NB4 (cell line): ENCODE measurements around the gene FMN2.

Source experiments
- CTCF ChIP-seq: IDR thresholded peaks from one replicate; pipeline ENCODE4 v1.5.1; 2012; ENCODE audit warnings: low read depth, low read length
- MAX ChIP-seq: IDR thresholded peaks from 2 replicates; pipeline ENCODE4 v1.6.1; 2011; ENCODE audit warnings: low read depth, low read length
- POLR2A ChIP-seq: IDR thresholded peaks from 2 replicates; pipeline ENCODE4 v1.6.1; 2011; ENCODE audit warnings: mild to moderate bottlenecking; ENCODE audit not compliant: insufficient read length; ENCODE audit errors: extremely low read depth

- TF ChIP-seq CTCF: no peak
- no peak for TF ChIP-seq POLR2A
- TF ChIP-seq MAX: no peak
These were observed 15.5 kb downstream of the FMN2 start for GRCh38 chr1:240107058-240107684.
